CD14-positive monocyte (primary cell): Measurements from ENCODE around the gene CDA. TPM values are rescaled to one million over a fixed set of nuclear protein-coding genes. Genes with fewer than 3 reads are reported as not detected.
A peak's percentile ranks its signal among the peaks of the same experiment; 100 is the strongest.

Experiments used
- DNase-seq, 3 donors: peaks; one replicate each; pipeline ENCODE4 v3.0.0-alpha.2; 2011 to 2022
- H2AFZ ChIP-seq: 2 replicates; pipeline ENCODE4 v1.6.0; 2012; ENCODE audit warnings: mild to moderate bottlenecking, low read depth, low read length, inconsistent platforms; ENCODE audit not compliant: insufficient read depth, poor library complexity, severe bottlenecking
- H3K27ac ChIP-seq, 2 donors: 1 replicate in 1 of 2; 2 replicates in 1 of 2; pipeline ENCODE4 v1.5.1; 2012 to 2013; ENCODE audit warnings: low read length in 2 of 2, control low read depth in 1 of 2, inconsistent platforms in 1 of 2, low read depth in 1 of 2, mild to moderate bottlenecking in 1 of 2
- H3K27me3 ChIP-seq, 2 donors: one replicate each; pipeline versions ENCODE4 v1.6.0 to v1.6.1; 2011 to 2013; ENCODE audit warnings: low read length in 2 of 2; ENCODE audit not compliant: control insufficient read depth in 2 of 2, insufficient read depth in 2 of 2
- H3K36me3 ChIP-seq, 2 donors: replicated peaks in 1 of 2; 1 replicate in 1 of 2; 2 replicates in 1 of 2; pipeline versions ENCODE4 v1.5.1 to v1.6.1; 2012 to 2013; ENCODE audit warnings: low read length in 2 of 2, control low read depth in 1 of 2, inconsistent platforms in 1 of 2, mild to moderate bottlenecking in 1 of 2; ENCODE audit not compliant: insufficient read depth in 2 of 2, control insufficient read depth in 1 of 2
- H3K4me1 ChIP-seq, 2 donors: 1 replicate in 1 of 2; 2 replicates in 1 of 2; pipeline versions ENCODE4 v1.5.1 to v1.6.1; 2012 to 2013; ENCODE audit warnings: low read length in 2 of 2, control low read depth in 1 of 2, inconsistent platforms in 1 of 2, mild to moderate bottlenecking in 1 of 2, moderate library complexity in 1 of 2; ENCODE audit not compliant: insufficient read depth in 2 of 2, control insufficient read depth in 1 of 2
- H3K4me2 ChIP-seq: replicated peaks from 2 replicates; pipeline ENCODE3; 2012; ENCODE audit warnings: low read length, moderate library complexity, mild to moderate bottlenecking; ENCODE audit not compliant: poor library complexity, severe bottlenecking; ENCODE audit errors: extremely low read depth
- H3K4me3 ChIP-seq, 3 experiments: fragments of 200-600 bp in 1 of 3; sonication (generic) in 1 of 3; replicated peaks in 1 of 3; 1 replicate in 2 of 3; 2 replicates in 1 of 3; pipeline ENCODE4 v1.5.1; 2011 to 2013; ENCODE audit warnings: low read length in 3 of 3, mild to moderate bottlenecking in 3 of 3, control low read depth in 2 of 3, low read depth in 2 of 3, inconsistent platforms in 1 of 3, moderate library complexity in 1 of 3
- H3K79me2 ChIP-seq: 2 replicates; pipeline ENCODE4 v1.6.0; 2012; ENCODE audit warnings: mild to moderate bottlenecking, control low read depth, inconsistent platforms, low read length, moderate library complexity; ENCODE audit not compliant: insufficient read depth
- H3K9ac ChIP-seq: 2 replicates; pipeline ENCODE4 v1.6.0; 2017; ENCODE audit warnings: low read length, mild to moderate bottlenecking; ENCODE audit not compliant: insufficient read depth, poor library complexity, severe bottlenecking
- H3K9me3 ChIP-seq, 2 donors: replicated peaks in 1 of 2; 1 replicate in 1 of 2; 2 replicates in 1 of 2; pipeline versions ENCODE4 v1.5.1 to v1.6.1; 2012 to 2013; ENCODE audit warnings: low read length in 2 of 2, control low read depth in 1 of 2; ENCODE audit not compliant: control insufficient read depth in 1 of 2, insufficient read depth in 1 of 2
- H4K20me1 ChIP-seq: 2 replicates; pipeline ENCODE4 v1.6.0; 2012; ENCODE audit warnings: mild to moderate bottlenecking, low read length, control low read depth, moderate library complexity; ENCODE audit not compliant: insufficient read depth
- H3K27ac Mint-ChIP-seq, 7 donors: one replicate each; pipeline ENCODE4 v1.8.0; 2020; ENCODE audit warnings: mild to moderate bottlenecking in 7 of 7, mixed read lengths in 7 of 7, moderate library complexity in 6 of 7, inconsistent platforms in 2 of 7
- H3K27me3 Mint-ChIP-seq, 3 donors: one replicate each; pipeline ENCODE4 v1.8.0; 2021 to 2022; ENCODE audit warnings: low read depth in 3 of 3, mild to moderate bottlenecking in 3 of 3, mixed read lengths in 3 of 3, moderate library complexity in 3 of 3, inconsistent platforms in 1 of 3
- H3K36me3 Mint-ChIP-seq, 2 donors: one replicate each; pipeline ENCODE4 v1.8.0; 2020; ENCODE audit warnings: mixed read lengths in 2 of 2, inconsistent platforms in 1 of 2, mild to moderate bottlenecking in 1 of 2
- H3K4me1 Mint-ChIP-seq: one replicate; pipeline ENCODE4 v1.8.0; 2020; ENCODE audit warnings: mild to moderate bottlenecking, mixed read lengths
- H3K4me3 Mint-ChIP-seq, 2 donors: one replicate each; pipeline ENCODE4 v1.8.0; 2020; ENCODE audit warnings: mild to moderate bottlenecking in 2 of 2, mixed read lengths in 2 of 2, moderate library complexity in 1 of 2
- H3K9me3 Mint-ChIP-seq, 7 donors: one replicate each; pipeline ENCODE4 v1.8.0; 2020 to 2022; ENCODE audit warnings: mixed read lengths in 7 of 7, mild to moderate bottlenecking in 6 of 7, moderate library complexity in 6 of 7, inconsistent platforms in 2 of 7
- WGBS: methylation state at CpG from one replicate; pipeline ENCODE4 v1.1.5; 2013; ENCODE audit warnings: missing lambda C conversion rate; ENCODE audit not compliant: insufficient coverage; 5-methylcytosine and 5-hydroxymethylcytosine counted together
- intact Hi-C, 2 donors: fragments of 100-400 bp; cut with micrococcal nuclease; formaldehyde crosslinking; loops; one replicate each; pipeline versions ENCODE4 v1.15.0 to v1.15.1; 2023
- polyA plus RNA-seq, 3 donors: library from polyadenylated mRNA; depleted of rRNA in 1 of 3; unstranded in 2 of 3; stranded (reverse) in 1 of 3; fragments of 300-500 nt in 2 of 3; fragments of >200 nt in 1 of 3; fragmentation: Illumina TruSeq in 2 of 3; gene quantifications; 1 replicate in 2 of 3; 2 replicates in 1 of 3; pipeline ENCODE4 v1.2.3, GENCODE V29; 2012 to 2021
- TF ChIP-seq, protein P1 (sequence below): fragments of 200-600 bp; IDR thresholded peaks from one replicate; pipeline ENCODE4 v1.8.0; 2022; ENCODE audit warnings: antibody characterized with exemption, mild to moderate bottlenecking

The CDA gene
- polyA plus RNA-seq, 3 donors, result 113 to 348 (median 217) TPM

DNA sequence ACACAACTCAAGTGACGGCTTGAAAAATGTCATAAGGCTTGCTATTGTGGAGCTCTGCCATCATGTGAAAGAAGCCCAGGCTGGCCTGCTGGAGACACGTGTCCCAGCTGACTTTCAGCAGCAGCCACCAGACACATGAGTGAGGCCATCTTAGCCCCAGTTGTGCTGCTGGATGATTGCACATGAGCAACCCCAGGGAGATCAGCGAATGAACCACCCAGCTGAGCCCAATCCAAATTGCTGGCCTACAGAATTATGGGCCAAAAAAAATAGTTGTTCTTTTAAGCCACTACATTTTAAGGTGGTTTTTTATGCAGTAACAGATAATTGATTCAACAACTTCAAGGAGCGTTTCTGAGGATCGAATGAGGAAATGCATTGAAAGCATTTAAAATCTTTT is 17.5 kb upstream of the CDA start:
- TF ChIP-seq, protein P1, sequence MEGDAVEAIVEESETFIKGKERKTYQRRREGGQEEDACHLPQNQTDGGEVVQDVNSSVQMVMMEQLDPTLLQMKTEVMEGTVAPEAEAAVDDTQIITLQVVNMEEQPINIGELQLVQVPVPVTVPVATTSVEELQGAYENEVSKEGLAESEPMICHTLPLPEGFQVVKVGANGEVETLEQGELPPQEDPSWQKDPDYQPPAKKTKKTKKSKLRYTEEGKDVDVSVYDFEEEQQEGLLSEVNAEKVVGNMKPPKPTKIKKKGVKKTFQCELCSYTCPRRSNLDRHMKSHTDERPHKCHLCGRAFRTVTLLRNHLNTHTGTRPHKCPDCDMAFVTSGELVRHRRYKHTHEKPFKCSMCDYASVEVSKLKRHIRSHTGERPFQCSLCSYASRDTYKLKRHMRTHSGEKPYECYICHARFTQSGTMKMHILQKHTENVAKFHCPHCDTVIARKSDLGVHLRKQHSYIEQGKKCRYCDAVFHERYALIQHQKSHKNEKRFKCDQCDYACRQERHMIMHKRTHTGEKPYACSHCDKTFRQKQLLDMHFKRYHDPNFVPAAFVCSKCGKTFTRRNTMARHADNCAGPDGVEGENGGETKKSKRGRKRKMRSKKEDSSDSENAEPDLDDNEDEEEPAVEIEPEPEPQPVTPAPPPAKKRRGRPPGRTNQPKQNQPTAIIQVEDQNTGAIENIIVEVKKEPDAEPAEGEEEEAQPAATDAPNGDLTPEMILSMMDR, result no peak
- H3K4me3 ChIP-seq, result no peak overlapping the region
- Mint-ChIP-seq H3K9me3 (peaks cover 2 to 15% (median 8%) of the 10 kb centered on the region in 7 donors), H3K4me3 (no peak overlapping the region), H3K27ac (no peak overlapping the region), H3K27me3 (peaks cover 23 to 38% (median 24%) of the 10 kb centered on the region in 3 donors), H3K36me3 (no peaks in the 10 kb centered on the region), H3K4me1 (peaks cover 11% of the 10 kb centered on the region)
- no peaks in the 10 kb centered on the region for H4K20me1 ChIP-seq
- 89% methylated on average over 2 of the region's 5 CpGs for WGBS
- no peak overlapping the region for H3K4me2 ChIP-seq
- H3K9me3 ChIP-seq, result peaks cover 0 to 3% of the 10 kb centered on the region in 2 donors
- no peak overlapping the region for H3K27ac ChIP-seq
- H3K36me3 ChIP-seq, result no peaks in the 10 kb centered on the region
- H3K79me2 ChIP-seq, result no peaks in the 10 kb centered on the region
- intact Hi-C loops, result loop anchor here in 1 of 2 donors (10.0 kb wide), 2 partner anchors 47 to 163 kb away; partner anchors contain the start of gene SH2D5
- H2AFZ ChIP-seq, result no peak overlapping the region
- H3K9ac ChIP-seq, result no peak overlapping the region
- H3K4me1 ChIP-seq, result peaks cover 11 to 13% of the 10 kb centered on the region in 2 donors
- DNase-seq, result no peak
- peaks cover 6 to 7% of the 10 kb centered on the region in 2 donors for H3K27me3 ChIP-seq

DNA sequence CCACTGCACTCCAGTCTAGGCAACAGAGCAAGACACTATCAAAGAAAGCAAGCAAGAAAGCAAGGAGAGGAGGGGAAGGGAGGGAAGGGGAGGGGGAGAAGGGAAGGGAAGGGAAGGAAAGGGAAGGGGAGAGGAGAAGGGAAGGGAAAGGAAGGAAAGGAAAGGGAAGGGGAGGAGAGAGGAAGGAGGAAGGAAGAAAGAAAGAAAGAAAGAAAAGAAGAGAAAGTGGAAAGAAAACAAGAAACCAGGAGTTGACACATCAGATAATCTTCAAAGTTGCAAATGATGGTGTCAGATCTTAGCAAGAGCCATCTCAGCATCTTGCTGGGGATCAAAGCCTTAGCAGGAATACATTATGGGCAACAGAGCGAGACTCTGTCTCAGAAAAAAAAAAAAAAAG is 14.9 kb upstream of the CDA start:
- DNase-seq, result no peak
- Histone ChIP-seq H2AFZ (no peak overlapping the region), H4K20me1 (no peaks in the 10 kb centered on the region), H3K27ac (no peak overlapping the region), H3K4me2 (no peak overlapping the region), H3K9ac (no peak overlapping the region), H3K4me3 (no peak overlapping the region), H3K4me1 (peaks cover 17% of the 10 kb centered on the region in 2 donors), H3K27me3 (peaks cover 5 to 7% of the 10 kb centered on the region in 2 donors), H3K79me2 (no peaks in the 10 kb centered on the region), H3K36me3 (no peaks in the 10 kb centered on the region), H3K9me3 (peaks cover 0 to 3% of the 10 kb centered on the region in 2 donors)
- intact Hi-C loops, result loop anchor here in 1 of 2 donors (2.0 to 10.0 kb wide), 3 partner anchors 49 to 161 kb away; partner anchors contain the start of gene SH2D5
- H3K27ac Mint-ChIP-seq, result peak overlapping the region in 1 of 7 donors; percentile 62
- H3K4me1 Mint-ChIP-seq, result peaks cover 20% of the 10 kb centered on the region
- no peak overlapping the region for H3K4me3 Mint-ChIP-seq
- TF ChIP-seq, protein P1, result no peak
- H3K27me3 Mint-ChIP-seq, result peaks cover 18 to 32% (median 21%) of the 10 kb centered on the region in 3 donors
- H3K9me3 Mint-ChIP-seq, result peaks cover 2 to 15% (median 8%) of the 10 kb centered on the region in 7 donors
- 80% methylated on average over 1 of the region's 1 CpG for WGBS
- H3K36me3 Mint-ChIP-seq, result no peaks in the 10 kb centered on the region
